Measurements from ENCODE around the gene SETBP1. TPM values are rescaled to one million over a fixed set of nuclear protein-coding genes. Genes with fewer than 3 reads are reported as not detected.

Gene SETBP1
- total RNA-seq, 1 experiment from 2014 or later, result 0.05 TPM

DNA sequence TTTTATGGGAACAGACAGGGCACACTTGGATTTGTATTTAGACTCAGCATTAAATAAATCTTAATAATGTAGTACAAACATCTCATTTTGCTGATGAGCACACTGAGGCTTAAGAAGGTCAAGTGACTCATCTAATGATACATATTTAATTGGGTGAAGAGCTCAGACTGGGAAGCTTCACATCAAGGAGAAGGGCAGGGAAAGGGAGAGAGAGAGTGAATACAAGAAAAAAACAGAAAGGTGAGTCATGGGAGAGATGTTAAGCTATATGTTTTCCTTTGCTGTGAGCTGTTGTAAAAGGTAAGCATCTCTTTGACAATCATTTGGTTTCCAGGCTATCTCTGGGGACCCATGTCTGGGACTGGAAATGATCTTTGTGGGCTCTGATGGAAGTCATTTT is 277.8 kb downstream of the SETBP1 start:
- Histone ChIP-seq H2AFZ (ENCODE audit: low read depth, low read length, poor library complexity, severe bottlenecking) (no peak overlapping the region), H3K4me1 (ENCODE audit: control insufficient read depth in 1 of 2, insufficient read depth in 2 of 2, low read length in 2 of 2) (no peaks in the 10 kb centered on the region), H3K79me2 (ENCODE audit: insufficient read depth, low read length) (no peaks in the 10 kb centered on the region), H3K4me3 (replicated peaks in 1 of 2; ENCODE audit: low read depth in 1 of 2, low read length in 2 of 2) (no peak overlapping the region), H4K20me1 (ENCODE audit: insufficient read depth) (no peaks in the 10 kb centered on the region), H3K9ac (ENCODE audit: low read length) (no peak overlapping the region), H3K9me2 (ENCODE audit: insufficient read depth) (no peaks in the 10 kb centered on the region), H3K27ac (ENCODE audit: low read depth, low read length) (no peak overlapping the region), H3K9me3 (ENCODE audit: control insufficient read depth in 1 of 2, insufficient read depth in 1 of 2, low read depth in 1 of 2, low read length in 2 of 2) (peaks cover 0 to 29% of the 10 kb centered on the region in 2 experiments; a peak in 2 of 4 replicates), H3K4me2 (ENCODE audit: low read length) (no peak overlapping the region), H3K27me3 (ENCODE audit: insufficient read depth, low read length) (no peaks in the 10 kb centered on the region), H3K36me3 (ENCODE audit: control insufficient read depth in 1 of 2, insufficient read depth in 2 of 2, low read length in 2 of 2) (no peaks in the 10 kb centered on the region)
- DNase-seq (ENCODE audit: low read depth, low spot score) (no peak), ATAC-seq (no peak)
- TF ChIP-seq CEBPB (IDR thresholded peaks at IDR 0.05; ENCODE audit: low read depth), result no peak
- no peak for TF ChIP-seq JUND (IDR thresholded peaks at IDR 0.05)
- TF ChIP-seq, protein P1, sequence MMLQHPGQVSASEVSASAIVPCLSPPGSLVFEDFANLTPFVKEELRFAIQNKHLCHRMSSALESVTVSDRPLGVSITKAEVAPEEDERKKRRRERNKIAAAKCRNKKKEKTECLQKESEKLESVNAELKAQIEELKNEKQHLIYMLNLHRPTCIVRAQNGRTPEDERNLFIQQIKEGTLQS (IDR thresholded peaks at IDR 0.05), result no peak
- TF ChIP-seq, protein P2, sequence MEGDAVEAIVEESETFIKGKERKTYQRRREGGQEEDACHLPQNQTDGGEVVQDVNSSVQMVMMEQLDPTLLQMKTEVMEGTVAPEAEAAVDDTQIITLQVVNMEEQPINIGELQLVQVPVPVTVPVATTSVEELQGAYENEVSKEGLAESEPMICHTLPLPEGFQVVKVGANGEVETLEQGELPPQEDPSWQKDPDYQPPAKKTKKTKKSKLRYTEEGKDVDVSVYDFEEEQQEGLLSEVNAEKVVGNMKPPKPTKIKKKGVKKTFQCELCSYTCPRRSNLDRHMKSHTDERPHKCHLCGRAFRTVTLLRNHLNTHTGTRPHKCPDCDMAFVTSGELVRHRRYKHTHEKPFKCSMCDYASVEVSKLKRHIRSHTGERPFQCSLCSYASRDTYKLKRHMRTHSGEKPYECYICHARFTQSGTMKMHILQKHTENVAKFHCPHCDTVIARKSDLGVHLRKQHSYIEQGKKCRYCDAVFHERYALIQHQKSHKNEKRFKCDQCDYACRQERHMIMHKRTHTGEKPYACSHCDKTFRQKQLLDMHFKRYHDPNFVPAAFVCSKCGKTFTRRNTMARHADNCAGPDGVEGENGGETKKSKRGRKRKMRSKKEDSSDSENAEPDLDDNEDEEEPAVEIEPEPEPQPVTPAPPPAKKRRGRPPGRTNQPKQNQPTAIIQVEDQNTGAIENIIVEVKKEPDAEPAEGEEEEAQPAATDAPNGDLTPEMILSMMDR (IDR thresholded peaks at IDR 0.05 in 2 of 3, conservative IDR thresholded peaks at IDR 0.05 in 1 of 3; ENCODE audit: borderline replicate concordance in 1 of 3, insufficient read depth in 1 of 3, low read depth in 2 of 3, low read length in 2 of 3), result no peak
- no peak for TF ChIP-seq POLR2A (IDR thresholded peaks at IDR 0.05; ENCODE audit: borderline replicate concordance, extremely low read depth, insufficient read depth, insufficient read length)
- TF ChIP-seq EZH2 (IDR thresholded peaks at IDR 0.05), result no peak
- no peak for TF ChIP-seq ZFX (IDR thresholded peaks at IDR 0.05)
- TF ChIP-seq ELF1 (IDR thresholded peaks at IDR 0.05; ENCODE audit: borderline replicate concordance, low read depth), result no peak
- TF ChIP-seq, protein P3, sequence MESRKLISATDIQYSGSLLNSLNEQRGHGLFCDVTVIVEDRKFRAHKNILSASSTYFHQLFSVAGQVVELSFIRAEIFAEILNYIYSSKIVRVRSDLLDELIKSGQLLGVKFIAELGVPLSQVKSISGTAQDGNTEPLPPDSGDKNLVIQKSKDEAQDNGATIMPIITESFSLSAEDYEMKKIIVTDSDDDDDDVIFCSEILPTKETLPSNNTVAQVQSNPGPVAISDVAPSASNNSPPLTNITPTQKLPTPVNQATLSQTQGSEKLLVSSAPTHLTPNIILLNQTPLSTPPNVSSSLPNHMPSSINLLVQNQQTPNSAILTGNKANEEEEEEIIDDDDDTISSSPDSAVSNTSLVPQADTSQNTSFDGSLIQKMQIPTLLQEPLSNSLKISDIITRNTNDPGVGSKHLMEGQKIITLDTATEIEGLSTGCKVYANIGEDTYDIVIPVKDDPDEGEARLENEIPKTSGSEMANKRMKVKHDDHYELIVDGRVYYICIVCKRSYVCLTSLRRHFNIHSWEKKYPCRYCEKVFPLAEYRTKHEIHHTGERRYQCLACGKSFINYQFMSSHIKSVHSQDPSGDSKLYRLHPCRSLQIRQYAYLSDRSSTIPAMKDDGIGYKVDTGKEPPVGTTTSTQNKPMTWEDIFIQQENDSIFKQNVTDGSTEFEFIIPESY (IDR thresholded peaks at IDR 0.05; ENCODE audit: extremely low read depth, insufficient replicate concordance, low read length), result no peak
- no peak for TF ChIP-seq FOSL1 (IDR thresholded peaks at IDR 0.05; ENCODE audit: low read depth)
- TF ChIP-seq CBX3 (IDR thresholded peaks at IDR 0.05; ENCODE audit: low read depth), result no peak
- TF ChIP-seq, protein P4, sequence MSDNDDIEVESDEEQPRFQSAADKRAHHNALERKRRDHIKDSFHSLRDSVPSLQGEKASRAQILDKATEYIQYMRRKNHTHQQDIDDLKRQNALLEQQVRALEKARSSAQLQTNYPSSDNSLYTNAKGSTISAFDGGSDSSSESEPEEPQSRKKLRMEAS (IDR thresholded peaks at IDR 0.05), result no peak
- TF ChIP-seq EZH2phosphoT487 (IDR thresholded peaks at IDR 0.05; ENCODE audit: borderline replicate concordance), result no peak
- no peak for TF ChIP-seq YY1 (IDR thresholded peaks at IDR 0.05; ENCODE audit: extremely low read depth, insufficient replicate concordance, low read depth, low read length)
- TF ChIP-seq SIN3A (IDR thresholded peaks at IDR 0.05; ENCODE audit: low read depth), result no peak
- no peak for TF ChIP-seq TCF7L2 (IDR thresholded peaks at IDR 0.05; ENCODE audit: borderline replicate concordance, extremely low read depth, insufficient read depth, insufficient read length)
- no peak for TF ChIP-seq ZNF274 (IDR thresholded peaks at IDR 0.05; ENCODE audit: low read depth, low read length)
- no peak for TF ChIP-seq SP1 (IDR thresholded peaks at IDR 0.05; ENCODE audit: low read depth)
- POLR2A ChIA-PET, result no interaction called here
- CTCF ChIA-PET, result no interaction called here
- no TSS peak for BruUV-seq (replicated peaks)
- intact Hi-C loops (cut with micrococcal nuclease), result no loop called here
- RAD21 ChIA-PET (ENCODE audit: low non-redundant PET in 1 of 2, low total read pairs in 2 of 2, uncharacterized antibody in 2 of 2, unreplicated experiment in 2 of 2), result no interaction called here
